Vagina (tissue), 2 donors: ENCODE measurements around the gene RAB4B. TPM values are rescaled to one million over a fixed set of nuclear protein-coding genes. Genes with fewer than 3 reads are reported as not detected.

Experiments used
- DNase-seq, 2 donors: peaks; one replicate each; pipeline ENCODE4 v3.0.0-alpha.2; 2017; ENCODE audit errors: extremely low spot score in 2 of 2
- H3K27ac ChIP-seq: fragments of 200-600 bp; sonication (generic); one replicate; pipeline ENCODE4 v1.5.1; 2019
- H3K27me3 ChIP-seq: fragments of 200-600 bp; sonication (generic); one replicate; pipeline ENCODE4 v1.5.1; 2019
- H3K36me3 ChIP-seq, 2 donors: fragments of 200-600 bp; sonication (generic); one replicate each; pipeline ENCODE4 v1.5.1; 2017 to 2019
- H3K4me1 ChIP-seq: fragments of 200-600 bp; sonication (generic); one replicate; pipeline ENCODE4 v1.5.1; 2019
- H3K4me3 ChIP-seq, 2 donors: fragments of 200-600 bp; sonication (generic); 1 replicate in 1 of 2; 2 replicates in 1 of 2; pipeline ENCODE4 v1.5.1; 2016 to 2019
- H3K9me3 ChIP-seq: fragments of 200-600 bp; sonication (generic); one replicate; pipeline ENCODE4 v1.5.1; 2019
- CTCF ChIP-seq, 3 experiments: fragments of 450-650 bp in 2 of 3; fragments of 200-600 bp in 1 of 3; sonication (generic) in 1 of 3; IDR thresholded peaks; one replicate each; pipeline ENCODE4 v1.5.1; 2017 to 2019; ENCODE audit warnings: antibody characterized with exemption in 3 of 3, mild to moderate bottlenecking in 2 of 3, moderate library complexity in 2 of 3
- POLR2A ChIP-seq, 2 donors: fragments of 450-650 bp; IDR thresholded peaks; one replicate each; pipeline ENCODE4 v1.6.1; 2017; ENCODE audit warnings: antibody characterized with exemption in 2 of 2, mild to moderate bottlenecking in 2 of 2, moderate library complexity in 2 of 2
- POLR2AphosphoS5 ChIP-seq, 2 donors: sonication (generic); formaldehyde crosslinking; IDR thresholded peaks; one replicate each; pipeline ENCODE4 v1.9.0; 2017; ENCODE audit warnings: antibody characterized with exemption in 2 of 2, mild to moderate bottlenecking in 2 of 2, low read depth in 1 of 2; ENCODE audit not compliant: insufficient read depth in 1 of 2
- intact Hi-C: fragments of 100-400 bp; cut with DNase I; formaldehyde crosslinking; loops from one replicate; pipeline ENCODE4 v1.15.1; 2023
- total RNA-seq: library from RNA; depleted of rRNA; stranded (reverse); fragments of >200 nt; gene quantifications from one replicate; pipeline ENCODE4 v1.2.3, GENCODE V29; 2016

The RAB4B gene
- total RNA-seq, 1 donor from 2014 or later = 22.3 TPM

- TF ChIP-seq POLR2AphosphoS5 (IDR thresholded peaks at IDR 0.05; ENCODE audit: insufficient read depth in 1 of 2, low read depth in 1 of 2) (peak; percentile 82 to 91), POLR2A (IDR thresholded peaks at IDR 0.05) (peak in 1 of 2 donors; percentile 89), CTCF (IDR thresholded peaks at IDR 0.05) (peak in 1 of 3 experiments; percentile 13)
- Histone ChIP-seq H3K9me3 (no peaks in the 10 kb centered on the region), H3K36me3 (peaks cover 0 to 9% of the 10 kb centered on the region in 2 donors), H3K27me3 (no peaks in the 10 kb centered on the region), H3K27ac (peak within 1 kb of the TSS; percentile 92), H3K4me3 (peak within 1 kb of the TSS; percentile 68 to 73), H3K4me1 (peaks cover 53% of the 10 kb centered on the region)
- peak; percentile 98 to 99 for DNase-seq
- intact Hi-C loops = loop anchor here (10.0 kb wide), 1 partner anchor 54 kb away; no protein-coding TSS in a partner anchor
These were observed 27.0 kb upstream of the RAB4B start, which contains the start of gene SNRPA for GRCh38 chr19:40750874-40751537. Gene SNRPA, plus strand, starts transcription at chr19:40751203. Its CDS starts 206 bp downstream, at chr19:40751409.

- no peak for DNase-seq
- H3K27me3 ChIP-seq = no peaks in the 10 kb centered on the region
- H3K36me3 ChIP-seq = peaks cover 0 to 21% of the 10 kb centered on the region in 2 donors
- peak overlapping the region; percentile 91 for H3K27ac ChIP-seq
- H3K9me3 ChIP-seq = no peaks in the 10 kb centered on the region
- TF ChIP-seq POLR2AphosphoS5 (IDR thresholded peaks at IDR 0.05; ENCODE audit: insufficient read depth in 1 of 2, low read depth in 1 of 2) (no peak), POLR2A (IDR thresholded peaks at IDR 0.05) (no peak), CTCF (IDR thresholded peaks at IDR 0.05) (no peak)
- intact Hi-C loops = loop anchor here (10.0 kb wide), 1 partner anchor 52 kb away; no protein-coding TSS in a partner anchor
- peaks cover 65% of the 10 kb centered on the region for H3K4me1 ChIP-seq
- H3K4me3 ChIP-seq = peak overlapping the region; percentile 68 to 73
These were observed 25.7 kb upstream of the RAB4B start for GRCh38 chr19:40752257-40752781.

- H3K27me3 ChIP-seq = no peaks in the 10 kb centered on the region
- TF ChIP-seq POLR2AphosphoS5 (IDR thresholded peaks at IDR 0.05; ENCODE audit: insufficient read depth in 1 of 2, low read depth in 1 of 2) (no peak), CTCF (IDR thresholded peaks at IDR 0.05) (no peak), POLR2A (IDR thresholded peaks at IDR 0.05) (no peak)
- intact Hi-C loops = loop anchor here (10.0 kb wide), 1 partner anchor 50 kb away; no protein-coding TSS in a partner anchor
- peaks cover 0 to 45% of the 10 kb centered on the region in 2 donors for H3K36me3 ChIP-seq
- H3K27ac ChIP-seq = peak overlapping the region; percentile 20
- peak overlapping the region in 1 of 2 donors; percentile 21 for H3K4me3 ChIP-seq
- no peak for DNase-seq
- no peaks in the 10 kb centered on the region for H3K9me3 ChIP-seq
- peaks cover 57% of the 10 kb centered on the region for H3K4me1 ChIP-seq
These were observed 23.3 kb upstream of the RAB4B start for GRCh38 chr19:40754611-40755247.

- intact Hi-C loops = loop anchor here (10.0 kb wide), 1 partner anchor 50 kb away; no protein-coding TSS in a partner anchor
- peaks cover 54% of the 10 kb centered on the region for H3K4me1 ChIP-seq
- TF ChIP-seq POLR2AphosphoS5 (IDR thresholded peaks at IDR 0.05; ENCODE audit: insufficient read depth in 1 of 2, low read depth in 1 of 2) (no peak), CTCF (IDR thresholded peaks at IDR 0.05) (no peak), POLR2A (IDR thresholded peaks at IDR 0.05) (no peak)
These were observed 22.8 kb upstream of the RAB4B start for GRCh38 chr19:40755248-40755624.

More at GRCh38 chr19:40755248-40755624, 22.8 kb upstream of the RAB4B start:
- Histone ChIP-seq H3K4me3 (no peak overlapping the region), H3K27me3 (no peaks in the 10 kb centered on the region), H3K9me3 (no peaks in the 10 kb centered on the region), H3K27ac (no peak overlapping the region), H3K36me3 (peaks cover 0 to 50% of the 10 kb centered on the region in 2 donors)
- DNase-seq = no peak
